T-helper 1 cell (primary cell): ENCODE results near the gene IRF8.
A peak's percentile ranks its signal among the peaks of the same experiment; 100 is the strongest.
"Not testable (repeated sequence)": the region's sequence is repeated elsewhere in the genome, so short reads cannot be mapped to it uniquely, and the experiment has no call there.

Experiments
- DNase-seq, 5 donors: peaks; one replicate each; pipeline ENCODE4 v3.0.0-alpha.2; 2012 to 2020
- total RNA-seq, 4 donors: gene quantifications; one replicate each; lab custom pipeline; 2026; lab: John Stamatoyannopoulos, UW

The IRF8 gene, protein sequence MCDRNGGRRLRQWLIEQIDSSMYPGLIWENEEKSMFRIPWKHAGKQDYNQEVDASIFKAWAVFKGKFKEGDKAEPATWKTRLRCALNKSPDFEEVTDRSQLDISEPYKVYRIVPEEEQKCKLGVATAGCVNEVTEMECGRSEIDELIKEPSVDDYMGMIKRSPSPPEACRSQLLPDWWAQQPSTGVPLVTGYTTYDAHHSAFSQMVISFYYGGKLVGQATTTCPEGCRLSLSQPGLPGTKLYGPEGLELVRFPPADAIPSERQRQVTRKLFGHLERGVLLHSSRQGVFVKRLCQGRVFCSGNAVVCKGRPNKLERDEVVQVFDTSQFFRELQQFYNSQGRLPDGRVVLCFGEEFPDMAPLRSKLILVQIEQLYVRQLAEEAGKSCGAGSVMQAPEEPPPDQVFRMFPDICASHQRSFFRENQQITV
- 5.8 to 11.1 (median 8.5) reads per million in 4 donors for total RNA-seq

DNA sequence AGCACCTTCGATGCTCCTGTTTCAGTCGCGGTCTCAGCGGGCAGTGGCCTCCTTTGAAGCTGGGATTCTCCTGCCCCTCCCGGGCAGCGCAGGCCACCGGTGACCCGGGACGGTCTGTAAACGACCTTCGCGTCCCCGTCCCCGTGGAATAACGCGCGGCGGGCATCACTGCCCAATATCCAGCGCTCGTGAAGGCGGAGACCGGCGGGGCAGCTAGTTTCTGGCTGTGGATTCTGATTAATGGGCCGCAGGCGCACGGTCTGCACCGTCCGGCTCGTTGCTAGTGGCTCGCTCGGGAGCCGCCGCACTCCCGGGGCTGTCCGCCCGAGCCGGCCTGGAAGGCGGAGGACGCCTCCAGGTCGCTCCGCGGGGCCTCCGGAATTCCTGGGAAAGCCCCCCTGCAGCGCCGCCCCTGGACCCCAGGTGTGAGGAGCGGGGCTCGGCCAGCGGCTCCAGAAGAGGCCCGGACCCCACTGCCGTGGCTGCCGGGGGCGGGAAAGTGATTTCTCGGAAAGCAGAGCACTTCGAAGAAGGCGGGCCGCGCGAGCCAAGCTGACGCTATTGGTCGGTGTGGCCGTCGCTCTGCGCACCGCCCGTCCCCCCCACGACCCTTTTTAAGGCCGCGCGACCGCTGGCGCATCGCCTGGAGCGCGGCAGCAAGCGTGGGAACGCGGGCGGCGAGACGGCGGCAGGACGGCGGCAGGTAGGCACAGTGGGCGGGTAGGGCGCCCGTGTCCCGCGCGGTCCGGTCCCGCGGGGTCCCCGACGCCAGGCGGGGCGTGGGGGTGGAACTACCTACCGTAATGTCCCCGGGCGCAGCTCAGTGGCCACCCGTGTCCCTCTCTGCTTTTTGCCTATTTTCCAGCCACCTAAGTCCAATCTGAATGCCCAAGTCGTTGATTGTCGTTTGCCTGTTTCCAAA, at the start of gene IRF8:
Gene IRF8, plus strand, starts transcription at position 642 of the 922 bp plus-strand sequence. CDS start 3,854 bp downstream, outside the sequence.
- peak; percentile 21 to 75 (median 45) for DNase-seq

DNA sequence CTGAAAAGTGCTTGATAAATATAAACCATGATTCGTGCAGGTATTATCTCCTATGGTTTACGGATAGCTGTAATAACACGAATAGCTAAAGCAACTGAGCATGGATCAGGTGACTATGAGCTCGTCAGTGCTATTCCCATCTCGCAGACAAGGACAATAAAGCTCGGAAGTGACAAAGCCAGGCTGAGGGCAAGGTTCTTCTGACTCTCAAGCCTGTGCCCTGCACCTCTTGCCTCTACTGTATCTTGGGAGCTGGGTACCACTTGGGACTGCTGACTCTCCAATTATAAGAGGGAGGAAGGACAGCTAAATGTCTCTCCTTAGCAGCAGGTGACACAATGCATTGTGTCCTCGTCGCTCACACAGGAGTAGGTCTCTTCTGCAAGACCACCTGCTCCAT, 49.6 kb upstream of the IRF8 start:
- DNase-seq: no peak

DNA sequence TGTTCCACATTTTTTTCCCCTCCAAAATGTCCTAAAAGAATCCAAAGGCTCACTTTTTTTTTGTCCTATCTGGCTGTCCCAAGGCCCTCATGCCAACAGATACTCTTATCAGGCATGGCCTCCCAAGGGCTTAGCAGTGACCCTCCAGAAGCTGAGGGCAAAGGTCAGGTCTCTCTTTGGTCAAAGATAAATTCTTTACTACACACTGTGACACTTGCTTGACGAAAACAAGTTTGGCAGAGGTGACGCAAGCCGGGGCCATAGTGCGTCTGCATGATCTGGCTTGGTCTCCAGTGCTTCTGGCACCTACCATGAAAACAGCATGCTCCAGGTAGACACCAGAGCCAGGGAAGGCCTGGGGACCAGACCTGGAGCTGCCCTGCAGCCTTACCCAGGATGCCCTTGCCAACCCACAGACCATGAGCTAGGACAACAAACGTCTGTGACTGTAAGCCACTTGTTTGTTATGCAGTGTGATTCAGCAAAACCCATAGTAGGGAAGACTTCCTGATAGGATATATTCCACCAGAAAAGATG, 48.5 kb upstream of the IRF8 start:
- DNase-seq: no peak

DNA sequence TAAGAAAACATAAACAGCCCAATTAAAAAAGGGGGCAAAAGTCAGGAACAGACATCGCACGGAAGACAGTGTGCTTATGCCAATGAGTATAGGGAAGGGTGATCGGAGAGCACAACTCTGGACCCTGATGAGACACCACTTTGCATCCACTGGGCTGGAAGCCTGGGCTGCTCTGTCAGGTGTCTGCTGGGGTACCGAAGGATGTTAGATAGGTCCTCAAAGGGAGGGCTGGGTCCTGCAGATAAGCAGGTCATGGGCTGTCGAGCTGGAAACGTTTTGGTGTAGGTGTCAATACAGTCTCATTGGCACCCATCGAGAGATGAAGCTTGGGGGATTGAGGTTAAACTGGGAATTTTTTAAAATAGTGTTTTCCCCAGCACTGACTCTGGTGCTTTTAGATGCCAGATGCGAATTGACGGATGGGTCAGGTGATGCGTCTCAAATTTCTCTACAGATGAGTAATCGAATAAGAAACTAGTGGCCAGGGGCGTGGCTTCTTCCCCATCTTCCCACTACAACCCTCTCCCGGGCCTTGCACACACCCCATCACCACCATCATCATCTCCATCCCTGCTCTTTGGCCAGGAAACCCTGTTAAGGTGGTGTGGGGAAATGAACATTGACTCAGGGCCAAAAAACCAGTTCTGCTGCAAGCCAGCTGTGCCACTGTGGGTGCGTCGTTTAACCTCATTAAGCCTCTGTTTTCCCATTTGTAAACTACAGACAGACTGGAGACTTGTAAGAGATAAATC, 47.8 kb upstream of the IRF8 start:
- no peak for DNase-seq

DNA sequence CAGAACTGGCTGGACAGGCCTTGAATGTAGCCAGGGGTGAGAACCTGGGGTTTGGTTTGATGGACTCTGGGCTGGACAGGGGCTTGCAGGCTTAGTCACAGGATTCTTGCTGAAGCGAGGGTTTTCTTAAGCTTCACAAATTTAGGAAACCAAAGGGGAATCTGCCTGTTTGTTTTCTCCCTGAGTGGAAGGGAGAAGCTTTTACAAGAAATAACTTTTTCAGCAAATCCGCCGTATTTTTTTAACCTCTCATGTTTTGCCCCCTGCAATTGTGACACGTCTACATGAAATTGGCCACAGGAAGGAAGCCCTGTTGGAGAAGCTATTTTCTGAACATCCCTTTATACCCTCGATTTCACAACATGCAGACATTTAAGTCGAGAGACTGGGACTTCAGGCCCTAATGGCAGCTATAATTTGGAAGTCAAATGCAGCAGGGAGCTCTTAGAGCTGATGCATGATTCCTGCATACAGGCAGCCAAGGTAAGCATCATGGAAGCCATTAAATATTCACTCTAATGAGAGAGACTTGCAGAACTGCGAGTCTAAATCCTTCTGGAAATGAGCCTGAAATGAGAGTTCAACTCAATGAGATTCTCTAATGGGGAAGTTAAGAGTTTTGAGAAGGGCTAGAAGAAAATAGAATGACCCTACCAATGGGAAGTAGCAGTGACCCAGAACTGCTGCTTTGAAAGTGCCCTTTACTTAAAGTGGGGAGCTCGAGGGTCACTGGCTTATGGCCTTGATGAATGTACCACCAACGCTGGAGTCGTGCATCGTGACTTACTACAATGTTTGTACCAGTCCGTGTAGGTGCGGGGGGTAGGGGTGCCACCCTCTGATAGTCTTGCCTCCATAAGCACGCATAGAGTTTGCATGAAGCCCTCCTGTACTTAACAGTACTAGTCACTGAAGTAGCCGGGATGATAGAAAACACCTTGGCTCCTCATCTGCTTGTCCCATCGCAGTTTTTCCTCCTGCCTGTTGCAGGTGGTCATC, 45.1 kb upstream of the IRF8 start:
- no peak for DNase-seq

DNA sequence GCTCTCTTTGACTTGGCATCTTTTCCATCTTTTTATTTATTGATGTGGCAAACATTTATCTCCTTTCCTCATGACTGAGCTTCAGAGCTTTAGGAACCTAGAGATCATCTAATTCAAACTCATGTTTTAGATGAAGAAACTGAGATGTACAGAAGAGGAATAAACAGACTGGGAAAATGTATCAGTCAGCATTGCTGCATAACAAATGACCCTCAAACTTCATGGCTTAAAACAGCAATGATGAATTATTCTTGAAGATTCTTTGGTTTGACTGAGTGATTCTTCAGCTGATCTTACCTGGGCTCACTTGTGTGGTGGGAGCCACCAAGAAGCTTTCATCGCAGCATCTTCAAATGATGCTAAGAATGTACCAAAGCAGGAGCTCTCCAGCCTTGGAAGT, 44.0 kb upstream of the IRF8 start:
- DNase-seq: no peak

DNA sequence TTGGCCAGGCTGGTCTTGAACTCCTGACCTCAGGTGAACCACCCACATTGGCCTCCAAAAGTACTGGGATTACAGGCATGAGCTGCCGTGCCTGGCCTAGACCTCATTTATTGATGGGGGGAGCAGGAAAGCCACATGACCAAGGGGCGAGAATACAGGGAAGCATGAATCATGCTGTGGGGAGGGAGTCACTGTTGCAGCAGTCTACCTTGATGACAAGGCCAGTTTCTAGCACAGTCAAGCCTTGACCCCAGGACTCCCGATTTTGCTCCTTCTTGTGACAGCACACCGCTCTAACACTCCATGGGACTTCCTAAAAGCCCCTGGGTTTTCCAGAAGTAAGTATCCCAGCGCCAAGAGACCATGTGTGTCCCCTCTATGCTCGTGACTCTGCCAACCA, 42.9 kb upstream of the IRF8 start:
- no peak for DNase-seq

DNA sequence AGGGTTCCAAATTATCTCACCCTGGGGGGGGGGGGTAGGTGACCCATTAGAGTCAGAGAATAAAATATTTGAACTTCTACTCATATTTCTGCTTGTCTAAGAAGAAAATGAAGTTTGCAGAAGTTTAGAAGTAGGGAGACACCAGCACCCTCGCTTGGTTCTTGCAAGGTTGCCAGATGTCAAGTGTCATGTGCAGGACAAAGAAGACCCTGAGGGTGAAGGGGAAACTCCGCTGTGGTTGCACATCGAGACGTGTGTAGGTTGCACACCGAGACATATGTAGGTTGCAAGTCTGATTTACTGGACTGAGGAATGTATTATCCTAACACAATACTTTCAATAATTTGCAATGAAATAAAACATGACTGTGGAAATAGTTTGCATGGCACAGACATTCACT, 42.4 kb upstream of the IRF8 start:
- no peak for DNase-seq

DNA sequence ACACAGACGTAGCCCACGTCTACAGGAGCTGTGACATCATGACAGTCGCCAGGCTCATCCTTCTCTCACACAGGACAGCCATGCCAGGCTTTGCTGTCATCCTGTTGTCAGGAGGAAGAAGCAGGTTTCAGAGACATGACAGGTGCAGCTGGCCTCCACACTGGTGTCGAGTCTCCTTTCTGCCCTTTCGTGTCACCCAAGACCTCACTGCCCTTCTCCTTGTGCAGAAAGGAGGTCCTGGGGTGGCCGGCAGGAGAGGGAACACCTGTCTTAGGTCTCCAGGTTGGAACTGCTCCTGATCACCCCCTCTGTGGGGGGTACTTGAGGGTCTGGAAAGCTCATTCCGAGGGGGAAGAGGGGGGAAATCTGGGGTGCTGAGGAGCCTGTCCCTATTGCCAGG, 41.6 kb upstream of the IRF8 start:
- DNase-seq: no peak

DNA sequence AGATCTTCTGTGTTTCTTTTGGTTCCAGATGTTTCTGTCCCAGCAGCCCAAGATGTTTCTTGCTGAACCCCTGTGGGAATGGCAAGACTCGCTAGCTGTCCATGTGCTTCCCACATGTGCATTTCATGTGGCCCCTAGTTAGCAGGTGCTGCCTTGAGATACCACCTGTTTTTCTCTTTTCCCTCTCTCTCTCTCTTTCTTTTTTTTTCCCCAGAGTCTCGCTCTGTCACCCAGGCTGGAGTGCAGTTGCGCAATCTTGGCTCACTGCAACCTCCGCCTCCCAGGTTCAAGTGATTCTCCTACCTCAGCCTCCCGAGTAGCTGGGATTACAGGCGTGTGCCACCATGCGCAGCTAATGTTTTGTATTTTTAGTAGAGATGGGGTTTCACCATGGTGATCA, 40.4 kb upstream of the IRF8 start:
- DNase-seq: not testable (repeated sequence)

DNA sequence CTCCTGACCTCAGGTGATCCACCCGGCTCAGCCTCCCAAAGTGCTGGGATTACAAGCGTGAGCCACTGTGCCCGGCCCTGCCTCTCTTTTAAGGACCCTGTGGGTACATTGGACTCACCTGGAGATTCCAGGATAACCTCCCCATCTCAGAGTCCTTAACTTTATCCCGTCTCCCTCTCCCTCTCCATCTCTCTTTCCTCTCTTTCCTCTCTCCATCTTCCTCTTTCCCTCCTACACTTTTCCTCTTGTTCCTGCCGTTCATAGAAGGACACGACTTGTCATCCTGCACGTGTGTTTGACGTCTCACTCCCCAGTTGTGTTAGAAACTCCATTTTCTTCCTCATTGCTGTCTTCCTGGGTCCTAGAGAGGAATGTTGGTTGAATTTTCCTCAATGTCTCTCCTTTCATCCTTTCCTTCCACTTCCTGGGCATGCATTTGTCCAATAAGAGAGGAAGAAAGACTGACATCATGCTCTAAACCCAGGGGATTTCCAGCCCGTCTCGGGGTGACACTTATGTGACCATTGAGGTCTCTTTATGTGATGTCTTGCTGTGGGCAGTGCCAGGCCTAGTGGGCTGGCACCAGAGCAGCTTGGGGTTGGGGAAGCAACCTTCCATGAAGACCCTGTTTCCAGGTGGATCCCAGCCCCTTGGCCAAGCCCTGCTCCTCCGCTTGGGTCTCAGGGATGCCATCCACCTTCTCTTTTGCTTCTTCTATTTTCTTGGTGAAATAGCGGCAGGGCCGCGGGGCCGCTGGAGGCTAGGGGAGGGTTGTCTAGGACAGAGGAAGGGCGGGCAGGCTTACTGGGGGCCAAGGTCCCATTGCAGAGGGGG, 39.8 kb upstream of the IRF8 start:
- no peak for DNase-seq

DNA sequence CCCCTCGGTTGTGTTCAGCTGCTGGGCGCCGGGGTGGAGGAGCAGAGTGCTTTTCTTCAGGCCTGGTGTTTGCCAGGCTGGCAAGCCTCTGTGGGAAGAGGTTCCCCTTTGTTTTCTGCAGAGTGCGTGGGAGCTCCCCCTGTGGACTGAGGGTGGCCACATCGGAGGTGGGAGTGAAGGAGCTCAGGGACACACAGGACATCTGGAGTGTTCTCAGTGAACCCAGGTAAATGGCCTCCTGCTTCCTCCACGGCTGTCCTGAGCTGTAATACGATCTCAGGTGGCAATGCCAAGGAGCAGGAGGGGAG, 39.2 kb upstream of the IRF8 start:
- DNase-seq: no peak

DNA sequence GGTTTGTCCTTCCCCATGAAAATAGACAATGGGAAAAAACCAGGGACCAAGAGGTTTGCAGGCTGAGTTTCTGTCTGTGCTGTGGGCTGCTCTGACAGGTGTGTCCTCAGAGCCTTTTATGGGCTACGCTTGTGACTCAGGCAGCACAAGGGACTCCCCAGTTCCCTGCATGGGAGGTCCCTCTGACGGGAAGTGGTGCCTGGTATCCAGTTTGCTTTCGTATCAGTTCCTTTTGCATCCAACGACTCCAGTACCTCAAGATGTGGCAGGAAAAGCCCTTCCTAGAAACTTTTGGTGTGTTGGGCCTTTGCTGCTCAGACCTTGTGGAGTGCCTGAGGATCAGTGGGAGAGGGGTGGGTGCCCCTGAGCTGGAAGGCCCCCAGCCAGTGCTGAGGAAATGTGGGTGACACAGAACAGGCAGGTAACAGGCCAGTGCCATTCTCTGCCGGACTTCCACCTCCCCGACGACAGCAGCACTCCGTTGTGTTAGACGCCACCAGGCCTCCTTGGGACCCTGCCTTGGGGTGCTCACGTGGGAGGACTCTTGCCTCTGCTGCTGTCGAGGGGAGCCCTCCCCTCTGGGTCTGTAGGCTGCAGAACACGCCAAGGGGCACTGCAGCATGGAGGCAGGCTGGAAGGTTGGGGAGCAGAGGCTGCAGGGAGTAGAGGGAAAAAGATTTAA, 38.4 kb upstream of the IRF8 start:
- DNase-seq: no peak

DNA sequence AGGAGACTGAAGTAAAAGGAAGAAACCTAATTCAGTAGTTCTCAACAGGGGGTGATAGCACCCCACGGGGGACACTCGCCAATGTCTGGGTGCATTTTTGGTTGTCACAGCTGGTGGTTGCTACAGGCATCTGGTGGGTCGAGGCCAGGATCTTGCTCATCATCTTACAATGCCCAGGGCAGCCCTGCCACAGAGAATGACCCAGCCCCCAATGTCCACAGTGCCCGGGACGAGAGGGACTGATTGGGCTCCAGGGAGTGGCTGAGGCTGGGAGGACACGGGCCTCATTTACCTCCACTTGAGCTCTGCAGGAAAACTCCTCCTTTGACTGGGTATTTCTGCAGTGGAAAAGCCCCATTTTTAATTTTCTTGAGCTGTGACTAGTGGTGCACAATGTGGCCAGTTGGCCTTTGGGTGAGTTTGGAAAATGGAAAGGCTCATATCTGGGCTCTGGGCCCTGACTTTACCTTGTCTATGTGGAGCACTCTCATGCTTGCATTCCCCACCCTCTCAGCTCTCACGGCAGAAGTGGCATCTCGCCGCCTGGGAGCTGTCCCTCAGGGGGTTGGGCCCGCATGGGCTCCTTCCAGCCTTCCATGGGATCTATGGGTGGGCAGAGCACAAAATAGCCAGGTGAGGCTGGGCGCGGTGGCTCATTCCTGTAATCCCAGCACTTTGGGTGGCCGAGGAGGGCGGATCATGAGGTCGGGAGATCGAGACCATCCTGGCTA, 37.7 kb upstream of the IRF8 start:
- no peak for DNase-seq

DNA sequence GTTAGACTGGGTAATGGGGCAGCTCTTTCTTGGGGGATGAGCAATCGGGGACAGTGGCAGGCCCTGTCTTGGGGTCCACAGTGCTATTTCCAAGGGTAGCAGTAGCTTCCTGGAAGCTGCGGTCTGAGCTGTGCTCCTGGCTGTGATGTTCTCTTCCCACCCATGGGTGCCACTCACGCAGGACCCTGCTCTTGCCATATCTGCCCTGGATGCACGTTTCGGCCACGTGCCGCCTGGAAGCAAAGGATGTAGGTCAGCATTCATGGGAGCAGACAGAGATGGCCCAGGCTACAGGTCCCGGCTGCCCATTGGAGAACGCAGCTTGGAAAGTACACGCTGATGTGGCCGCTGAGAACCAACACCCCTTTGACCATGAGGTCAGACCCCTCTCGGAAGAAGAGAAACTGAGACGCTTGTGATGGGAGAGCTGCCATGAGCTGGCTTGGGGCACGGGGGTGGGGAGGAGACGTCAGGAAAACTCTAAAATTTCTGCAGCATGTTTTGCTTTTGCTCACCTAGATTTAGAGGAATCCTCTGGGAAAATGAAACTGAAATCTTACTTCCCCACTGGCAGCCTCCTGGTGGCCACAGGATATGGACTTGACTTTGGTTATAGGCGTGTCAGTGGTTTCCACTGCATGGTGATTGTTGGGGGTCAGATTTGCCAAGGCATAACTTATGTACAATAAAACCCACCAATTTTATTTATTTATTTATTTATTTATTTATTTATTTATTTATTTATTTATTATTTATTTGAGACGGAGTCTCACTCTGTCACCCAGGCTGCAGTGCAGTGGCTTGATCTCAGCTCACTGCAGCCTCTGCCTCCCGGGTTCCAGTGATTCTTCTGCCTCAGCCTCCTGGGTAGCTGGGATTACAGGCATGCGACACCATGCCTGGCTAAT, 36.2 kb upstream of the IRF8 start:
- no peak for DNase-seq

DNA sequence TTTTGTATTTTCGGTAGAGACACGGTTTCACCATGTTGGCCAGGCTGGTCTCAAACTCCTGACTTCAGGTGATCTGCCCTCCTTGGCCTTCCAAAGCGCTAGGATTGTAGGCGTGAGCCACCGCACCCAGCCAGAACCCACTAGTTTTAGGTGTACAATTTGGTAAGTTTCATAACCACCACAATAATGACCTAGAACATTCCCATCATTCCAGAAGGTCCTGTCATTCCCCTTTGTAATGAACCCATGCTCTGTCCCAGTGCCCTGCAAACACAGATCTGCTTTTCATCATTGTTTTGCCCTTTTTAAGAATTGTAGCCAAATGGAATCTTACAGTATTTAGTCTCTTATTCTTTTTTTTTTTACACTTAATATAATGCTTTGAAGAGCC, 35.6 kb upstream of the IRF8 start:
- DNase-seq: no peak

DNA sequence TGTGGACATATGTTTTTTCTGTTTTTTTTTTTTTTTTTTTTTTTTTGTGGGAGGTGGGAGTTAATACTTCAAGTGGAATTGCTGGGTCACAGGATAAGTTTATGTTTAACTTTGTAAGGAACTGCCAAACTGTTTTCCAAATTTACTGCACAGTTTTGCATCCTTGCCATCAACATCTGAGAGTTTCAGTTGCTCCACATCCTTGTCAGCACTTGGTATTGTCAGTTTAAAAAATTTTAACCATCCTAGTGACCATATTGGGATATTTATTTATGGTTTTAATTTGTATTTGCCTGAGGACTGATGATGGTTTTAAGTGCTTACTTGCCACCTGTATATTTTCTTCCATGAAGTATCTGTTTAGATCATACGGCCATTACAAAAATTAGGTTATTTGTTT, 34.0 kb upstream of the IRF8 start:
- DNase-seq: no peak

DNA sequence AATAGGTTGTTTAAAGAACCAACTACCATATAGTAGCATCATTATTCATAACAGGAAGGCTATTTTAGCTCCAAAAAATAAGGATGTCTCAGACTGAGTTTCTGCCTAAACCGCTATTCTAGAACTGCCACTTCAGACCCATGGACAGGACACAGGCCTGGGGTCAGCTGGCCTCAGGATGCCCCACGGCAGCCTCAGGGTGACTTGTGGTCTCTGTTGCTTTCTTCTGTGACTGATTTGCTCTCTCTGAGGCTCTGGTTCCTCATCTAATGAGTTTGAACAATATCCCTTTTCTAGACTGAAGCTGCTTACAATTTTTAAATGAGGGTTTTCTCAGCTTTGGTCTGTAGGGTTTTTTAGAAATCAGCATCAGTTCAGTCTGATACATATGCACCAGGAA, 31.8 kb upstream of the IRF8 start:
- DNase-seq: no peak
